Measurements from ENCODE around the gene CSRP1. TPM values are rescaled to one million over a fixed set of nuclear protein-coding genes. Genes with fewer than 3 reads are reported as not detected.
A peak's percentile ranks its signal among the peaks of the same experiment; 100 is the strongest.
"Not testable (repeated sequence)": the region's sequence is repeated elsewhere in the genome, so short reads cannot be mapped to it uniquely, and the experiment has no call there.

Gene CSRP1
- total and polyA plus RNA-seq, 2 experiments from 2014 or later = 5.8 to 29.9 TPM

DNA sequence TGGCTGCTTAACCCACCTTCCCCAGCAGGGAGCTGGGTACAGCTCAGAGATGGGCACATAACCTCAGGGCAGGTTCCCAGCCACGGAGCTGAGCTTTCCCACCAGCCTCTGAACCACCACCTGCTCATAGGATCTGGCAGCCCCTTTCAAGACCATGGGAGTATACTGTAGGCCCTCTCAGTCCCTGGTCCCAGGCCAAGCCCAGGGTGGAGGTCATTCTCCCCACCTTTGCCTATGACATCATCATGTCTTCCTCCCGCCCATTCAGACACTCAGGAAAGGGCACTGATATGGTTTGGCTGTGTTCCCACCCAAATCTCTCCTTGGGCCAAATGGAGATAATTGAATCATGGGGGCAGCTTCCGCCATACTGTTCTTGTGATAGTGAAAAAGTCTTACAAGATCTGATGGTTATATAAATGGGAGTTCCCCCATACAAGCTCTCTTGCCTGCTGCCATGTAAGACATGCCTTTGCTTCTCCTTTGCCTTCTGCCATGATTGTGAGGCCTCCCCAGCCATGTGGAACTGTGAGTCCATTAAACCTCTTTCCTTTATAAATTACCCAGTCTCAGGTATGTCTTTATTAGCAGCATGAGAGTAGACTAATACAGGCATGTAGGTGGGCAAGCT is 13.8 kb downstream of the CSRP1 start:
- not testable (repeated sequence) for H3K4me3 ChIP-seq; DNase-seq (ENCODE audit: low spot score); H3K36me3 ChIP-seq (ENCODE audit: insufficient read depth); H3K4me2 ChIP-seq; H3K27me3 Mint-ChIP-seq (ENCODE audit: insufficient read depth, low read depth, poor library complexity); H2AFZ ChIP-seq; ATAC-seq; H3F3A ChIP-seq (replicated peaks; ENCODE audit: low read depth); H3K36me3 Mint-ChIP-seq (ENCODE audit: low read depth); H3K4me1 ChIP-seq (ENCODE audit: insufficient read depth); H3K9me3 Mint-ChIP-seq; H3K4me3 Mint-ChIP-seq; H4K20me1 ChIP-seq (replicated peaks; ENCODE audit: insufficient read depth); H3K79me2 ChIP-seq (replicated peaks; ENCODE audit: insufficient read depth); H3K27ac Mint-ChIP-seq; H3K9me2 ChIP-seq (ENCODE audit: insufficient read depth); H3K27ac ChIP-seq (ENCODE audit: low read depth); H3K27me3 ChIP-seq (ENCODE audit: insufficient read depth)
- H3K4me1 Mint-ChIP-seq = peaks cover 19% of the 10 kb centered on the region

DNA sequence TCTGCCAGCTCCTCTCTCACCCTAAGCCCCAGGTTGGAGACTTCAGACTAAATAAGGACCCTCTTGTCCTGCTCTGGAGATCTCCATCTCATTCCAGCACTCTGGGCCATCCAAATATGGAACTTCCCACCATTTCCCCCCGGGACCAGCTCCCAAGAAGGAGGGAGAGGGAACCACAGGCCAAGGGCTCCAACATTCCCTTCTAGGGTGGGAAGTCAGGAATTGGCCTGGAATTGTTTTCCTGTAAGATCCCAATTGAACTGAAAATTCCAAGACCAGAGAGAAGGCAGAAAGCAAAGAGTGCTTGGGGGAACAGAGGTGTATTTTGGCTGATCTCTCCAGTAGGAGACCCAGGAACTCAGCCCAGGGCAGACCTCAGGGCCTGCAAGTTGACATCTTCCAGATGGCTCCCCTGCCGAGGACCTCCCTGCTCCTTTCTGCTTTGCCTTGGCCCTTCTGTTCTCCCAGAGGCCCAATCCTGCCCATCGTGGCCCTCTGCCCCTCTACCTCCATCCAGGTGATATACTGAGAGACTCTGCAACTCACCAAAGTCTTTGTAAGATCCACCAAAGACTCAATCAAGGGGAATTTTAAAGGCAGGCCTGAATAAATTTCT is 14.9 kb downstream of the CSRP1 start:
- peaks cover 19% of the 10 kb centered on the region for H3K4me1 Mint-ChIP-seq
- H3K4me1 ChIP-seq (ENCODE audit: insufficient read depth) = peaks cover 6% of the 10 kb centered on the region
- no peaks in the 10 kb centered on the region for H3K79me2 ChIP-seq (replicated peaks; ENCODE audit: insufficient read depth)
- H3F3A ChIP-seq (replicated peaks; ENCODE audit: low read depth) = no peaks in the 10 kb centered on the region
- no peaks in the 10 kb centered on the region for H3K36me3 ChIP-seq (ENCODE audit: insufficient read depth)
- peaks cover 9% of the 10 kb centered on the region for H3K36me3 Mint-ChIP-seq (ENCODE audit: low read depth)
- no peak overlapping the region for H3K4me3 Mint-ChIP-seq
- peaks cover 3% of the 10 kb centered on the region; the same call in 1 of the 3 replicates for H3K9me3 Mint-ChIP-seq
- DNase-seq (ENCODE audit: low spot score) (no peak), ATAC-seq (no peak)
- no peaks in the 10 kb centered on the region for H3K9me2 ChIP-seq (ENCODE audit: insufficient read depth)
- H3K4me2 ChIP-seq = no peak overlapping the region
- TF ChIP-seq, protein P1, sequence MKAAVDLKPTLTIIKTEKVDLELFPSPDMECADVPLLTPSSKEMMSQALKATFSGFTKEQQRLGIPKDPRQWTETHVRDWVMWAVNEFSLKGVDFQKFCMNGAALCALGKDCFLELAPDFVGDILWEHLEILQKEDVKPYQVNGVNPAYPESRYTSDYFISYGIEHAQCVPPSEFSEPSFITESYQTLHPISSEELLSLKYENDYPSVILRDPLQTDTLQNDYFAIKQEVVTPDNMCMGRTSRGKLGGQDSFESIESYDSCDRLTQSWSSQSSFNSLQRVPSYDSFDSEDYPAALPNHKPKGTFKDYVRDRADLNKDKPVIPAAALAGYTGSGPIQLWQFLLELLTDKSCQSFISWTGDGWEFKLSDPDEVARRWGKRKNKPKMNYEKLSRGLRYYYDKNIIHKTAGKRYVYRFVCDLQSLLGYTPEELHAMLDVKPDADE (IDR thresholded peaks at IDR 0.05) = no peak
- no peak for TF ChIP-seq POLR2AphosphoS5 (IDR thresholded peaks at IDR 0.05; ENCODE audit: low read depth)
- TF ChIP-seq ZNF331 (CRISPR knock-in tag; IDR thresholded peaks at IDR 0.05; ENCODE audit: low read depth) = no peak
- TF ChIP-seq EZH2 (IDR thresholded peaks at IDR 0.05; ENCODE audit: low read depth, unreplicated experiment) = no peak
- TF ChIP-seq JUNB (IDR thresholded peaks at IDR 0.05; ENCODE audit: unreplicated experiment) = no peak
- TF ChIP-seq EZH2phosphoT487 (IDR thresholded peaks at IDR 0.05; ENCODE audit: unreplicated experiment) = no peak
- TF ChIP-seq, protein P2, sequence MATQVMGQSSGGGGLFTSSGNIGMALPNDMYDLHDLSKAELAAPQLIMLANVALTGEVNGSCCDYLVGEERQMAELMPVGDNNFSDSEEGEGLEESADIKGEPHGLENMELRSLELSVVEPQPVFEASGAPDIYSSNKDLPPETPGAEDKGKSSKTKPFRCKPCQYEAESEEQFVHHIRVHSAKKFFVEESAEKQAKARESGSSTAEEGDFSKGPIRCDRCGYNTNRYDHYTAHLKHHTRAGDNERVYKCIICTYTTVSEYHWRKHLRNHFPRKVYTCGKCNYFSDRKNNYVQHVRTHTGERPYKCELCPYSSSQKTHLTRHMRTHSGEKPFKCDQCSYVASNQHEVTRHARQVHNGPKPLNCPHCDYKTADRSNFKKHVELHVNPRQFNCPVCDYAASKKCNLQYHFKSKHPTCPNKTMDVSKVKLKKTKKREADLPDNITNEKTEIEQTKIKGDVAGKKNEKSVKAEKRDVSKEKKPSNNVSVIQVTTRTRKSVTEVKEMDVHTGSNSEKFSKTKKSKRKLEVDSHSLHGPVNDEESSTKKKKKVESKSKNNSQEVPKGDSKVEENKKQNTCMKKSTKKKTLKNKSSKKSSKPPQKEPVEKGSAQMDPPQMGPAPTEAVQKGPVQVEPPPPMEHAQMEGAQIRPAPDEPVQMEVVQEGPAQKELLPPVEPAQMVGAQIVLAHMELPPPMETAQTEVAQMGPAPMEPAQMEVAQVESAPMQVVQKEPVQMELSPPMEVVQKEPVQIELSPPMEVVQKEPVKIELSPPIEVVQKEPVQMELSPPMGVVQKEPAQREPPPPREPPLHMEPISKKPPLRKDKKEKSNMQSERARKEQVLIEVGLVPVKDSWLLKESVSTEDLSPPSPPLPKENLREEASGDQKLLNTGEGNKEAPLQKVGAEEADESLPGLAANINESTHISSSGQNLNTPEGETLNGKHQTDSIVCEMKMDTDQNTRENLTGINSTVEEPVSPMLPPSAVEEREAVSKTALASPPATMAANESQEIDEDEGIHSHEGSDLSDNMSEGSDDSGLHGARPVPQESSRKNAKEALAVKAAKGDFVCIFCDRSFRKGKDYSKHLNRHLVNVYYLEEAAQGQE (IDR thresholded peaks at IDR 0.05; ENCODE audit: unreplicated experiment) = no peak
- TF ChIP-seq, protein P3, sequence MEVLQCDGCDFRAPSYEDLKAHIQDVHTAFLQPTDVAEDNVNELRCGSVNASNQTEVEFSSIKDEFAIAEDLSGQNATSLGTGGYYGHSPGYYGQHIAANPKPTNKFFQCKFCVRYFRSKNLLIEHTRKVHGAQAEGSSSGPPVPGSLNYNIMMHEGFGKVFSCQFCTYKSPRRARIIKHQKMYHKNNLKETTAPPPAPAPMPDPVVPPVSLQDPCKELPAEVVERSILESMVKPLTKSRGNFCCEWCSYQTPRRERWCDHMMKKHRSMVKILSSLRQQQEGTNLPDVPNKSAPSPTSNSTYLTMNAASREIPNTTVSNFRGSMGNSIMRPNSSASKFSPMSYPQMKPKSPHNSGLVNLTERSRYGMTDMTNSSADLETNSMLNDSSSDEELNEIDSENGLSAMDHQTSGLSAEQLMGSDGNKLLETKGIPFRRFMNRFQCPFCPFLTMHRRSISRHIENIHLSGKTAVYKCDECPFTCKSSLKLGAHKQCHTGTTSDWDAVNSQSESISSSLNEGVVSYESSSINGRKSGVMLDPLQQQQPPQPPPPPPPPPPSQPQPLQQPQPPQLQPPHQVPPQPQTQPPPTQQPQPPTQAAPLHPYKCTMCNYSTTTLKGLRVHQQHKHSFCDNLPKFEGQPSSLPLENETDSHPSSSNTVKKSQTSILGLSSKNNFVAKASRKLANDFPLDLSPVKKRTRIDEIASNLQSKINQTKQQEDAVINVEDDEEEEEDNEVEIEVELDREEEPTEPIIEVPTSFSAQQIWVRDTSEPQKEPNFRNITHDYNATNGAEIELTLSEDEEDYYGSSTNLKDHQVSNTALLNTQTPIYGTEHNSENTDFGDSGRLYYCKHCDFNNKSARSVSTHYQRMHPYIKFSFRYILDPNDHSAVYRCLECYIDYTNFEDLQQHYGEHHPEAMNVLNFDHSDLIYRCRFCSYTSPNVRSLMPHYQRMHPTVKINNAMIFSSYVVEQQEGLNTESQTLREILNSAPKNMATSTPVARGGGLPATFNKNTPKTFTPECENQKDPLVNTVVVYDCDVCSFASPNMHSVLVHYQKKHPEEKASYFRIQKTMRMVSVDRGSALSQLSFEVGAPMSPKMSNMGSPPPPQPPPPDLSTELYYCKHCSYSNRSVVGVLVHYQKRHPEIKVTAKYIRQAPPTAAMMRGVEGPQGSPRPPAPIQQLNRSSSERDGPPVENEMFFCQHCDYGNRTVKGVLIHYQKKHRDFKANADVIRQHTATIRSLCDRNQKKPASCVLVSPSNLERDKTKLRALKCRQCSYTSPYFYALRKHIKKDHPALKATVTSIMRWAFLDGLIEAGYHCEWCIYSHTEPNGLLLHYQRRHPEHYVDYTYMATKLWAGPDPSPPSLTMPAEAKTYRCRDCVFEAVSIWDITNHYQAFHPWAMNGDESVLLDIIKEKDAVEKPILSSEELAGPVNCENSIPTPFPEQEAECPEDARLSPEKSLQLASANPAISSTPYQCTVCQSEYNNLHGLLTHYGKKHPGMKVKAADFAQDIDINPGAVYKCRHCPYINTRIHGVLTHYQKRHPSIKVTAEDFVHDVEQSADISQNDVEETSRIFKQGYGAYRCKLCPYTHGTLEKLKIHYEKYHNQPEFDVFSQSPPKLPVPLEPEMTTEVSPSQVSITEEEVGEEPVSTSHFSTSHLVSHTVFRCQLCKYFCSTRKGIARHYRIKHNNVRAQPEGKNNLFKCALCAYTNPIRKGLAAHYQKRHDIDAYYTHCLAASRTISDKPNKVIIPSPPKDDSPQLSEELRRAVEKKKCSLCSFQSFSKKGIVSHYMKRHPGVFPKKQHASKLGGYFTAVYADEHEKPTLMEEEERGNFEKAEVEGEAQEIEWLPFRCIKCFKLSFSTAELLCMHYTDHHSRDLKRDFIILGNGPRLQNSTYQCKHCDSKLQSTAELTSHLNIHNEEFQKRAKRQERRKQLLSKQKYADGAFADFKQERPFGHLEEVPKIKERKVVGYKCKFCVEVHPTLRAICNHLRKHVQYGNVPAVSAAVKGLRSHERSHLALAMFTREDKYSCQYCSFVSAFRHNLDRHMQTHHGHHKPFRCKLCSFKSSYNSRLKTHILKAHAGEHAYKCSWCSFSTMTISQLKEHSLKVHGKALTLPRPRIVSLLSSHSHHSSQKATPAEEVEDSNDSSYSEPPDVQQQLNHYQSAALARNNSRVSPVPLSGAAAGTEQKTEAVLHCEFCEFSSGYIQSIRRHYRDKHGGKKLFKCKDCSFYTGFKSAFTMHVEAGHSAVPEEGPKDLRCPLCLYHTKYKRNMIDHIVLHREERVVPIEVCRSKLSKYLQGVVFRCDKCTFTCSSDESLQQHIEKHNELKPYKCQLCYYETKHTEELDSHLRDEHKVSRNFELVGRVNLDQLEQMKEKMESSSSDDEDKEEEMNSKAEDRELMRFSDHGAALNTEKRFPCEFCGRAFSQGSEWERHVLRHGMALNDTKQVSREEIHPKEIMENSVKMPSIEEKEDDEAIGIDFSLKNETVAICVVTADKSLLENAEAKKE (CRISPR knock-in tag; IDR thresholded peaks at IDR 0.05) = no peak
- TF ChIP-seq NANOG (IDR thresholded peaks at IDR 0.05; ENCODE audit: borderline replicate concordance) = no peak
- TF ChIP-seq CREB1 (CRISPR knock-in tag; IDR thresholded peaks at IDR 0.05; ENCODE audit: low read depth) = no peak
- no peak overlapping the region for H3K27ac ChIP-seq (ENCODE audit: low read depth)
- no peaks in the 10 kb centered on the region for H4K20me1 ChIP-seq (replicated peaks; ENCODE audit: insufficient read depth)
- no peak overlapping the region for H2AFZ ChIP-seq
- peak overlapping the region; percentile 6; the same call in 1 of the 2 replicates for H3K27ac Mint-ChIP-seq
- no peak overlapping the region for H3K4me3 ChIP-seq
- H3K27me3 Mint-ChIP-seq (ENCODE audit: insufficient read depth, low read depth, poor library complexity) = peaks cover 4% of the 10 kb centered on the region
- no peaks in the 10 kb centered on the region for H3K27me3 ChIP-seq (ENCODE audit: insufficient read depth)
